Globus pallidus (tissue), 1 donor: ENCODE data around the gene KLC4.

Experiments used
- DNase-seq: peaks from one replicate; pipeline ENCODE4 v3.0.0-alpha.2; 2015; ENCODE audit warnings: low spot score

KLC4 gene

GRCh38 chr6:43059168-43060033, at the start of gene KLC4, which contains the start of gene MRPL2:
Gene KLC4, plus strand, starts transcription at chr6:43059631. Its CDS starts 1,705 bp downstream, at chr6:43061336.
Gene MRPL2, minus strand, starts transcription at chr6:43059434. Its CDS starts 53 bp downstream, at chr6:43059381.
- peak; percentile 99 for DNase-seq

- DNase-seq = no peak
Measured at GRCh38 chr6:43011207-43011606, 48.2 kb upstream of the KLC4 start.

- DNase-seq = no peak
Measured at GRCh38 chr6:43012364-43012763, 47.1 kb upstream of the KLC4 start.

GRCh38 chr6:43013097-43013842, 46.2 kb upstream of the KLC4 start:
- DNase-seq = no peak

- peak; percentile 100 for DNase-seq
Measured at GRCh38 chr6:43013843-43014433, 45.5 kb upstream of the KLC4 start, which contains the start of the genes KLHDC3 and MEA1. Gene KLHDC3, plus strand, starts transcription at chr6:43014249. Its CDS starts 2,944 bp downstream, at chr6:43017193. Gene MEA1, minus strand, starts transcription at chr6:43013946. Its CDS starts 133 bp downstream, at chr6:43013813.

GRCh38 chr6:43014434-43014909, 45.0 kb upstream of the KLC4 start:
- no peak for DNase-seq

GRCh38 chr6:43016176-43016942, 43.1 kb upstream of the KLC4 start:
- no peak for DNase-seq

- DNase-seq = no peak
Measured at GRCh38 chr6:43016943-43017334, 42.5 kb upstream of the KLC4 start.

GRCh38 chr6:43019152-43019551, 40.3 kb upstream of the KLC4 start:
- DNase-seq = no peak

GRCh38 chr6:43020052-43020705, 39.3 kb upstream of the KLC4 start:
- no peak for DNase-seq

GRCh38 chr6:43020847-43021246, 38.6 kb upstream of the KLC4 start:
- DNase-seq = no peak

GRCh38 chr6:43021270-43022047, 38.0 kb upstream of the KLC4 start, which contains the start of gene RRP36:
Gene RRP36, plus strand, starts transcription at chr6:43021623. Its CDS starts 32 bp downstream, at chr6:43021655.
- DNase-seq = peak; percentile 64

GRCh38 chr6:43024436-43024835, 35.0 kb upstream of the KLC4 start:
- DNase-seq = no peak

- DNase-seq = no peak
Measured at GRCh38 chr6:43026365-43026764, 33.1 kb upstream of the KLC4 start.

- no peak for DNase-seq
Measured at GRCh38 chr6:43029120-43029519, 30.3 kb upstream of the KLC4 start.

GRCh38 chr6:43032326-43032725, 27.1 kb upstream of the KLC4 start:
- no peak for DNase-seq

GRCh38 chr6:43033496-43034189, 25.8 kb upstream of the KLC4 start:
- DNase-seq = no peak

- no peak for DNase-seq
Measured at GRCh38 chr6:43034190-43034525, 25.3 kb upstream of the KLC4 start.

- no peak for DNase-seq
Measured at GRCh38 chr6:43035495-43036194, 23.8 kb upstream of the KLC4 start.
